Measurements from ENCODE around the gene KCNJ4.
"Not testable (repeated sequence)": the region's sequence is repeated elsewhere in the genome, so short reads cannot be mapped to it uniquely, and the experiment has no call there.

Gene KCNJ4

DNA sequence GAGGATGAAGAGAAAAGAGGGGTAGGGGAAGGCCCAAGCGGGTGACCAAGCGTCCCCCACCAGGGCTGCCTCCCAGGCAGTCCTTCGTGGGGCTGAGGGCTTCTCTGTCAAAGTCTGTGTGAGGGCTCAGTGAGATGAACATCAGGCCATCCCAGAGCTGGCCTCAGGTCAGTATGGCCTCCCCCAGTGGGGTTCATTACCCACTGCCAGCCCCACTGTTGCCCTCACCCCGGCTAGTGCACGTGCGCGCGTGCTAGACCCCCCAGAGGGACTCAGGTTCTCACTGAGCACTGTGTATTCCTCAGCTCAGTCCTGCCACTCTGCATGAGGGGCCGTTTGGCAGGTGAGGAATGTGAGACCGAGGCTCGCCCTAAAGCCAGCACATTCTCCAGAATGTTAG, 16.2 kb upstream of the KCNJ4 start:
- Histone ChIP-seq H3K4me1 (ENCODE audit: control insufficient read depth, insufficient read depth, low read length) (peaks cover 12% of the 10 kb centered on the region), H3K36me3 (ENCODE audit: control insufficient read depth, insufficient read depth, low read length) (no peaks in the 10 kb centered on the region), H3K9me3 (ENCODE audit: control insufficient read depth, insufficient read depth, low read depth, low read length) (no peaks in the 10 kb centered on the region), H3K9ac (ENCODE audit: low read length) (no peak overlapping the region), H3K4me3 (ENCODE audit: low read depth, low read length) (no peak overlapping the region), H3K27me3 (ENCODE audit: control insufficient read depth, insufficient read depth, low read length) (peaks cover 25% of the 10 kb centered on the region), H3K27ac (ENCODE audit: low read depth, low read length) (no peak overlapping the region)

DNA sequence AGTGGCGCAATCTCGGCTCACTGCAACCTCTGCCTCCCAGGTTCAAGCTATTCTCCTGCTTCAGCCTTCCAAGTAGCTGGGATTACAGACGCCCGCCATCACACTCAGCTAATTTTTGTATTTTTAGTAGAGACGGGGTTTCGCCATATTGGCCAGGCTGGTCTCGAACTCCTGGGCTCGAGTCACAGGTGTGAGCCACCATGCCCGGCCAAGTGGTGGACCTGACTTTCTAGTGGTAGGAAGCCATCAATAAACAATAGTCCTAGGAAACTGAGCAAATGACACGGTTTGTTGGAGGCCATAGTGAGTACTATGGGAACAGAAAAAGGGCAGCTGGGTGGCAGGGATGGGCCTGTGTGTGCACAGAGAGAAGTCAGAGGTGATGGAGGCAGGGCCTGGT, 15.2 kb upstream of the KCNJ4 start:
- H3K27me3 ChIP-seq (ENCODE audit: control insufficient read depth, insufficient read depth, low read length): peaks cover 33% of the 10 kb centered on the region
- H3K36me3 ChIP-seq (ENCODE audit: control insufficient read depth, insufficient read depth, low read length); H3K9ac ChIP-seq (ENCODE audit: low read length); H3K9me3 ChIP-seq (ENCODE audit: control insufficient read depth, insufficient read depth, low read depth, low read length); H3K27ac ChIP-seq (ENCODE audit: low read depth, low read length); H3K4me3 ChIP-seq (ENCODE audit: low read depth, low read length): not testable (repeated sequence)
- H3K4me1 ChIP-seq (ENCODE audit: control insufficient read depth, insufficient read depth, low read length): peaks cover 14% of the 10 kb centered on the region

DNA sequence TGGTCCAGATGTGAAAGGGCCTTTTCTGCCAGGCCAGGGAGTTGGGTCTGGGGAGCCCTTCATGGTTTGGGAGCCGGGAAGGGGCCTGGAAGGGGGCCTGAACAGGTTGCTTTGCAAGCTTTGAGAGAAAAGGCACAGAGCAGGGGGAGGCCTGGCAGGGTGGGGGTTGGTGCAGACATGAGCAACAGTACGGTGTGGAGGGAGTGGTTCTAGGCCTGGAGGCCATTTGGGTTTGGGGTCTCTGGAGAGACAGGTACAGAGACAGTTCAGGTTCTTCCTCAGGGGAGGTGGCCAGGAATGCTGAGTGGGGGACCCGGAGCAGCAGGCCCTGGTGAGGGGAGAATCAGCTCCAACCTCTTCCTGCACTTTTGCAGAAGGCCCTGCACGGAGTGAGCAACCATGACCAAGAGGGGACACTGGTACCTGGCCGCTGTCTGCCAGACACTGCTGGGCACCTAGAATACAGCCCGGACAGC, 14.3 kb upstream of the KCNJ4 start:
- Histone ChIP-seq H3K36me3 (ENCODE audit: control insufficient read depth, insufficient read depth, low read length) (no peaks in the 10 kb centered on the region), H3K4me1 (ENCODE audit: control insufficient read depth, insufficient read depth, low read length) (peaks cover 14% of the 10 kb centered on the region), H3K27me3 (ENCODE audit: control insufficient read depth, insufficient read depth, low read length) (peaks cover 33% of the 10 kb centered on the region), H3K27ac (ENCODE audit: low read depth, low read length) (no peak overlapping the region), H3K9me3 (ENCODE audit: control insufficient read depth, insufficient read depth, low read depth, low read length) (no peaks in the 10 kb centered on the region), H3K9ac (ENCODE audit: low read length) (no peak overlapping the region), H3K4me3 (ENCODE audit: low read depth, low read length) (no peak overlapping the region)

DNA sequence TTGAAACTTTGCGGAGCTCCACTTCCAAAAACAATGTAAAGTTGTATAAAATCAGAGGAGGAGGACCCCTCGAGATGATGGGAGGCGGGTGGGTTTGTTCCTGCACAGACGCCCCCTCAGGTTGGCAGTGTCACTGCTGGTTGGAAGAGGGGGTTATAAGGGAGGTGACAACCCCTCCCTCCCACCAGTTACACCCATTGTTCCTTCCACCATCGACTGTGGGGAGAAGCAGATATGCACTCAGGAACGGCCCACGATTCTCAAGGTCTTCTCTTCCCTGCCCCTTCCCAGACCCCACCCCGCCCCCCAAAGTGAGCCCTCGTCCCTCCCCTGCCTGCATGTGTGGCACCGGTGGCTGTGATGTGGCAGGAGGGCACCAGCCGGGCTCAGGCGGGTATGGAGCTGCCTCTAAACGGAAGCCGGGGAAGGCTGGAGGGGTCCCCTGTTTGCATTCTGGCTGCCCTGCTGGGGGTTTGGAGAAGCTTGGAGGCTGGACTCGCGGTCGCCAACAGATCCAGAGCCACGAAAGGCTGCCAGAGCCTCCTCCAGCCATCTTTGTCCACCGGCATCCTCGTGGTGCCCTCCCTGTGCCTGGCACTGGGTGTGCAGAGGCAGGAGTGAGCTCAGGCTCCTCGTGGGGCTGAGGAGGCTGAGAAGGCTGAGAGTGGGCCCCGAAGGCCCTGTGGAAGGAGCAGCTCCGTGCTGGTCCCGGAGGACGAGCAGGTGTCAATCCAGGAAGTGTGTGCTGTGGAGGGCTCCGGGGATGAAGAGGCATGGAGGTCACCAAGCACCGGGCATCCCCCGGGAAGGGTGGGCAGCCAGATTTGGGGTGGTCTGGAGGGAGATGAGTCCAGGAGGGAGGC, 13.7 kb upstream of the KCNJ4 start:
- Histone ChIP-seq H3K9me3 (ENCODE audit: control insufficient read depth, insufficient read depth, low read depth, low read length) (no peaks in the 10 kb centered on the region), H3K27ac (ENCODE audit: low read depth, low read length) (no peak overlapping the region; the same call in 1 of the 2 replicates), H3K27me3 (ENCODE audit: control insufficient read depth, insufficient read depth, low read length) (peaks cover 33% of the 10 kb centered on the region), H3K36me3 (ENCODE audit: control insufficient read depth, insufficient read depth, low read length) (no peaks in the 10 kb centered on the region), H3K4me1 (ENCODE audit: control insufficient read depth, insufficient read depth, low read length) (peaks cover 18% of the 10 kb centered on the region), H3K4me3 (ENCODE audit: low read depth, low read length) (peak overlapping the region; percentile 77), H3K9ac (ENCODE audit: low read length) (peak overlapping the region; percentile 88)

DNA sequence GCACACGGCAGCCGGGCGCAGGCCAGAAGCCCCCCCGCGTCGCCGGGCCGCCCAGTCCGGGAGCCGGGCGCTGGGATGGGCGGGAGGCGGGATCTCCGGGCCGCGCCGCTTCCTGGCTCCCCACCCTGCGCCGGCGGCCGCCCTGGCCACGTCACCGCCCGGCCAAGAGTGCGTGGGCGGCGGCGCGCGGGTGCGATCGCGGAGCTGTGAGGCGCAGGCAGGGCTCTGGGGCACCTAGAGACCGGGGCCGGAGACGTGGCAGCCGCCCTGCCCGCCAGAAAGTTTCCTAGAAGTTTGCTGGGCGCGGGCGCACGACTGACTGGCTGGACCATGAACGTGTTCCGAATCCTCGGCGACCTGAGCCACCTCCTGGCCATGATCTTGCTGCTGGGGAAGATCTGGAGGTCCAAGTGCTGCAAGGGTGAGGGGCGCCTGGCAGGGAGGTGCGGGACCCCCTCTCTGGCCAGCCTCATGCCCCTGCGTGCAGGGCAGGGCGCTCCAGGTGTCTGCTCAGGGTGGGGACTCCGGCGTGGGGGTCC, 13.0 kb upstream of the KCNJ4 start, which contains the start of gene KDELR3:
KDELR3 (plus strand) TSS at position 193 of the 539 bp plus-strand sequence; CDS start at position 331, 138 bp downstream.
- peaks cover 36% of the 10 kb centered on the region for H3K27me3 ChIP-seq (ENCODE audit: control insufficient read depth, insufficient read depth, low read length)
- H3K9me3 ChIP-seq (ENCODE audit: control insufficient read depth, insufficient read depth, low read depth, low read length): no peaks in the 10 kb centered on the region
- H3K4me3 ChIP-seq (ENCODE audit: low read depth, low read length): peak within 1 kb of the TSS; percentile 77
- no peak within 1 kb of the TSS; the same call in 1 of the 2 replicates for H3K27ac ChIP-seq (ENCODE audit: low read depth, low read length)
- H3K36me3 ChIP-seq (ENCODE audit: control insufficient read depth, insufficient read depth, low read length): no peaks in the 10 kb centered on the region
- H3K4me1 ChIP-seq (ENCODE audit: control insufficient read depth, insufficient read depth, low read length): peaks cover 23% of the 10 kb centered on the region
- peak within 1 kb of the TSS; percentile 88 for H3K9ac ChIP-seq (ENCODE audit: low read length)

DNA sequence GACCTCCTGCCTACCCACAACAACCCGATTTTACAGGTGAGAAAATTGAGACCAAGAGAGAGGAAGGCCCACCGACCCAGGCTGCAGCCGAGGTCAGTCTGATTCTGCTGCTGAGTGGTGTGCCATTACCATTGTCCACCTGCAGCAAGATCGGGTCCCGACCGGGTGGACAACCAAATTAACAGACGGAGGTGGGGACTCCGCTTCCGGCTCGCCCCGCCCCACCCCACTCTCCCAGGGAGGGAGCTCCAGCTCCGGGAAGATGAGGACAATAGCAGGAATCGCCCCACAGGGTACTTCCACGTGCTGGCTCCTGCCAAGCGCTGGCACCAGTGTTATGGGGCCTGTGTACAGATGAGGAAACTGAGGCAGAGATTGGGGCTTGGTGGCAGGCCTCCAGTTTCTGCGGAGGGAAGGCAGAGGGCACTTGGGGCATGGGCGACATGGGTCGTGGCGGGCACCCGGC, 12.5 kb upstream of the KCNJ4 start:
- H3K9me3 ChIP-seq (ENCODE audit: control insufficient read depth, insufficient read depth, low read depth, low read length): no peaks in the 10 kb centered on the region
- H3K27me3 ChIP-seq (ENCODE audit: control insufficient read depth, insufficient read depth, low read length): peaks cover 38% of the 10 kb centered on the region
- H3K36me3 ChIP-seq (ENCODE audit: control insufficient read depth, insufficient read depth, low read length): no peaks in the 10 kb centered on the region
- no peak overlapping the region for H3K27ac ChIP-seq (ENCODE audit: low read depth, low read length)
- peak overlapping the region; percentile 77 for H3K4me3 ChIP-seq (ENCODE audit: low read depth, low read length)
- peak overlapping the region; percentile 88 for H3K9ac ChIP-seq (ENCODE audit: low read length)
- H3K4me1 ChIP-seq (ENCODE audit: control insufficient read depth, insufficient read depth, low read length): peaks cover 23% of the 10 kb centered on the region

DNA sequence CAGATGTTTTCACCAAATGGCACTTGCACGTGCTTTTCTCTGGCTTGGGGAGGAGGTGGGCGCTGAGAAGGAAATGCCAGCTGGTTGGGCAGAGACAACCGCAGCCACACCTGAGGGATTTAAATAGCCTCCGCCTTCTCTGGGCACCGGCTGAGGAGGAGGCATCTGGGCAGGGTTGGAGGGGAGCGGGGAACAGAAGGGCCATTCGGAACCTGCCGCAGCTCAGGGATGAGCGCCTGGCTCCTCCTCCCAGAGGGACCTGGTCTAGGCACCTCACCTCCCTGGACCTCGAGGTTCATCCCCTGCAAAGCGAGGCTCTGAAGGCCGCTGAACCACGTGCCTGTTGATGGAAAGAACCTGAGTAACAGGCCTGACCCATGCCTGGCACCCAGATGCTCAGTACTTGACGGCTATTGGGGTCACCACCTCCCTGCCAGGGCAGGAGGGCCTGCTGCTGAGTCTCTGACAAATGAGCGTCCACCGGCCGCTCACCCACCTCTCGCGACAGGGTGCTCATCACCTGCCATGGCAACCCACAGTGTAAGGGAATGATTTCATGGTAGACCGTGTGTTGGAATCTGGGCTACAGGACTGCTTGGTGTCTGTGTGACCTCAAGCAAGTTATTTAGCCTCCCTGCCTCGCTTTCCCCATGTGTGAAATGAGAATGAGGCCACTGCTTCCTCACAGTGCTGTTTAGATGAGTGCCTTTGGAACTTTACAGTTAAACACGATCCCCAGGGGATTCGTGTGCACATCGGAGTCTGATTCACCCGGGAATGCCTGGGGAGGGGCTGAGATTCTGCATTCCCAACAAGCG, 10.9 kb upstream of the KCNJ4 start:
- peaks cover 50% of the 10 kb centered on the region for H3K27me3 ChIP-seq (ENCODE audit: control insufficient read depth, insufficient read depth, low read length)
- no peak overlapping the region for H3K9ac ChIP-seq (ENCODE audit: low read length)
- H3K27ac ChIP-seq (ENCODE audit: low read depth, low read length): no peak overlapping the region
- no peaks in the 10 kb centered on the region for H3K9me3 ChIP-seq (ENCODE audit: control insufficient read depth, insufficient read depth, low read depth, low read length)
- H3K36me3 ChIP-seq (ENCODE audit: control insufficient read depth, insufficient read depth, low read length): no peaks in the 10 kb centered on the region
- peaks cover 29% of the 10 kb centered on the region for H3K4me1 ChIP-seq (ENCODE audit: control insufficient read depth, insufficient read depth, low read length)
- no peak overlapping the region for H3K4me3 ChIP-seq (ENCODE audit: low read depth, low read length)

DNA sequence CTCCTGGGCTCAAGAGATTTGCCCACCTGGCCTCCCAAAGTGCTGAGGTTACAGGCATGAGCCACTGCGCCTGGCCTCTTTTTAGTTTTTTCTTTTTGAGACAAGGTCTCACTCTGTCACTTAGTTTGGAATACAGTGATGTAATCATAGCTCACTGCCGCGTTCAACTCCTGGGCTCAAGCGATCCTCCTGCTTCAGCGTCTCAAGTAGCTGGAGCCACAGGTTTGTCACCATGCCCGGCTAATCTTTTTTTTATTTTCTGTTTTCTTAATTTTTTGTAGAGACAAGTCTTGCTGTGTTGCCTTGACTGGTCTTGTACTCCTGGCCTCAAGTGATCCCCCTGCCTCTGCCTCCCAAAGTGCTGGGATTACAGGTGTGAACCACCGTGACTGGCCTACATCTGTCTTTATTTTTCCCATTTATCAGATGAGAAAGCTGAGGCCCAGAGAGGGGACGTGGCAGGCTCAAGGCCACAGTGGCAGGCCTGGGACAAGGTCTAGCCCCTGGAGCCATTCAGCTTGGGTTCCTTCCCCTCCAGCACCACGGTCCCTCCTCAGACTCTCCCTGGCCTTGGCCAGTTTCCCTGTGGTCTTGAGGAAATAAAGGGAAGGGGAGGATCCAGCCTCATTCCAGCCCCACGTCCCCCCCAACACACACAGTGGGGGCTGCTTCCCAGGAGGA, 10.1 kb upstream of the KCNJ4 start:
- Histone ChIP-seq H3K9me3 (ENCODE audit: control insufficient read depth, insufficient read depth, low read depth, low read length) (no peaks in the 10 kb centered on the region), H3K27me3 (ENCODE audit: control insufficient read depth, insufficient read depth, low read length) (peaks cover 58% of the 10 kb centered on the region), H3K4me1 (ENCODE audit: control insufficient read depth, insufficient read depth, low read length) (peaks cover 29% of the 10 kb centered on the region), H3K9ac (ENCODE audit: low read length) (no peak overlapping the region), H3K4me3 (ENCODE audit: low read depth, low read length) (no peak overlapping the region), H3K36me3 (ENCODE audit: control insufficient read depth, insufficient read depth, low read length) (no peaks in the 10 kb centered on the region), H3K27ac (ENCODE audit: low read depth, low read length) (no peak overlapping the region)

DNA sequence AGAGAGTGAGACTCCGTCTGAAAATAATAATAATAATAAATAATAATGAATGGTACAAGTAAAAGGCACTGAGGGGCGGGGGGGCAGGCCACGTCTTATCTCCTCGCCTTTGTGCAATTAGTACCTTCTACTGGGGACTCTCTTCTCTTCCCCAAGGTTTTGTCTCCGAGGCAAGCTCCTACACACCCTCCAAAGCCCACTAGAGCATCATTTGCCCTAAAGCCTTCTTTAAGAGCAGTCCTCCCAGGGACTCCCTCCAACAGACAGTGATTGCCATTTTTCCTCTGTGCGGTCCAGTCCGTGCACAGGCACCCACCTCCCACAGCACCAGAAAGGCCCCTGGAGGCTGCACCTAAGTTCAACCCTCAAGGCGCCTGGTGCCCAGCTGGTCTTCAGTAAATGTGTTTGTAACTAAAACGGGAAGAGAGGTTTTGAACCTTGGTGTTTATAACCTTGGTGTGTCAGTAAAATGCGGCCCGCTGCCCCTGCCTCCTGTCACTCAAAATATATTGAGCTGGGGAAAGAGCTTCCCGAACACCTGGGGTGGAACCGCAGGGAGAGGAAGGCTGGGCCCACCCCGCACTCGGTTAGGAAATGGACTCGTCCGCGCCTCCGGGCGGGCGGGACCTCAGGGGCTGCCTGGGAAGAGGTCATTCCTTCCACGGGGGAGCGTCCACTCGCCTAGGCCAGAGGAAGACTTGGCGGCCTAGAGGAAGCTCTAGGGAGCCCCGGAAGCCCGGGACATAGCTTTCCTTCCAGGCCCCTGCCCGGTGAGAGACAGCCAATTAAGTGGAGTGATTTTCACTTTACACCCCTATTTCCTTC, 8.2 kb upstream of the KCNJ4 start:
- Histone ChIP-seq H3K9ac (ENCODE audit: low read length) (no peak overlapping the region), H3K36me3 (ENCODE audit: control insufficient read depth, insufficient read depth, low read length) (no peaks in the 10 kb centered on the region), H3K9me3 (ENCODE audit: control insufficient read depth, insufficient read depth, low read depth, low read length) (no peaks in the 10 kb centered on the region), H3K27ac (ENCODE audit: low read depth, low read length) (no peak overlapping the region), H3K4me3 (ENCODE audit: low read depth, low read length) (peak overlapping the region; percentile 33; the same call in 1 of the 2 replicates), H3K27me3 (ENCODE audit: control insufficient read depth, insufficient read depth, low read length) (peaks cover 64% of the 10 kb centered on the region), H3K4me1 (ENCODE audit: control insufficient read depth, insufficient read depth, low read length) (peaks cover 26% of the 10 kb centered on the region)

All from HUES6 (cell line).